Spleen (tissue), 11 donors: Measurements from ENCODE around the gene ABHD16B. TPM values are rescaled to one million over a fixed set of nuclear protein-coding genes. Genes with fewer than 3 reads are reported as not detected.

Experiments
- DNase-seq: peaks from one replicate; pipeline ENCODE4 v3.0.0-alpha.2; 2020
- H3K27ac ChIP-seq, 8 donors: fragments of 200-600 bp; sonication (generic) in 7 of 8; 1 replicate in 4 of 8; 2 replicates in 4 of 8; pipeline versions ENCODE4 v1.5.0 to v1.8.0; 2016 to 2021; ENCODE audit warnings: inconsistent platforms in 4 of 8, mild to moderate bottlenecking in 4 of 8, moderate library complexity in 1 of 8
- H3K27me3 ChIP-seq, 7 donors: fragments of 200-600 bp; sonication (generic) in 6 of 7; replicated peaks in 1 of 7; 1 replicate in 4 of 7; 2 replicates in 3 of 7; pipeline versions ENCODE4 v1.5.0 to v1.8.0; 2016 to 2021; ENCODE audit warnings: inconsistent platforms in 3 of 7, mild to moderate bottlenecking in 1 of 7
- H3K36me3 ChIP-seq, 6 donors: fragments of 200-600 bp; sonication (generic) in 5 of 6; 1 replicate in 4 of 6; 2 replicates in 2 of 6; pipeline versions ENCODE4 v1.5.0 to v1.8.0; 2016 to 2021; ENCODE audit warnings: inconsistent platforms in 2 of 6
- H3K4me1 ChIP-seq, 6 donors: fragments of 200-600 bp; sonication (generic) in 5 of 6; 1 replicate in 3 of 6; 2 replicates in 3 of 6; pipeline versions ENCODE4 v1.5.0 to v1.8.0; 2016 to 2021; ENCODE audit warnings: inconsistent platforms in 3 of 6
- H3K4me3 ChIP-seq, 8 donors: fragments of 200-600 bp; sonication (generic) in 7 of 8; 1 replicate in 4 of 8; 2 replicates in 4 of 8; pipeline versions ENCODE4 v1.5.0 to v1.8.0; 2016 to 2021; ENCODE audit warnings: inconsistent platforms in 4 of 8, mild to moderate bottlenecking in 4 of 8, moderate library complexity in 2 of 8
- H3K9me3 ChIP-seq, 8 donors: fragments of 200-600 bp; sonication (generic) in 7 of 8; 1 replicate in 4 of 8; 2 replicates in 4 of 8; pipeline versions ENCODE4 v1.5.0 to v1.8.0; 2016 to 2021; ENCODE audit warnings: inconsistent platforms in 4 of 8
- CTCF ChIP-seq, 11 experiments: fragments of 200-600 bp in 7 of 11; fragments of 450-650 bp in 4 of 11; sonication (generic) in 4 of 11; IDR thresholded peaks in 8 of 11; conservative IDR thresholded peaks in 3 of 11; 1 replicate in 7 of 11; 2 replicates in 4 of 11; pipeline versions ENCODE4 v1.4.0 to v1.8.0; 2016 to 2021; ENCODE audit warnings: antibody characterized with exemption in 11 of 11, inconsistent platforms in 4 of 11, mild to moderate bottlenecking in 1 of 11
- POLR2A ChIP-seq, 3 donors: fragments of 450-650 bp; IDR thresholded peaks; one replicate each; pipeline ENCODE4 v1.5.1; 2017; ENCODE audit warnings: antibody characterized with exemption in 3 of 3, mild to moderate bottlenecking in 1 of 3
- POLR2AphosphoS5 ChIP-seq, 3 donors: sonication (generic); formaldehyde crosslinking; IDR thresholded peaks; one replicate each; pipeline ENCODE4 v1.5.1; 2017; ENCODE audit warnings: antibody characterized with exemption in 3 of 3
- WGBS, 5 donors: extraction: QIAGEN DNeasy Blood & Tissue Kit in 3 of 5; methylation state at CpG; one replicate each; pipeline versions ENCODE4 v1.1.5 to v1.1.7; 2013 to 2018; 5-methylcytosine and 5-hydroxymethylcytosine counted together
- intact Hi-C: fragments of 100-400 bp; cut with DNase I; formaldehyde crosslinking; loops from one replicate; pipeline ENCODE4 v1.15.0; 2023; ENCODE audit warnings: low total_unique reads
- polyA plus RNA-seq, 3 donors: library from polyadenylated mRNA; stranded (reverse); fragments of 200-250 nt; gene quantifications; one replicate each; pipeline ENCODE4 v1.2.1, GENCODE V29; 2013
- total RNA-seq, 7 donors: library from RNA; depleted of rRNA in 3 of 7; stranded (reverse); fragments of >200 nt in 3 of 7; fragmentation: NEBNext Ultra II Directional in 4 of 7; extraction: Animal tissue kit (Norgen Biotek cat#: 25700) in 4 of 7; gene quantifications; one replicate each; pipeline versions ENCODE4 v1.1.0 to v1.2.1, GENCODE V29; 2016 to 2021
- donor health status: healthy with polysubstance abuse.
- donor health status: DM: no; HTN: no; CAD: no; lungs with moderate emphysema.
- donor health status: DM: no; HTN: no; CAD: no.
- donor health status: Bipolar disorder and iron deficiency.
- donor health status: healthy.
- donor health status: DM: no; HTN: no; CAD: no.
- donor health status: DM: yes; HTN: yes; CAD: no.

The ABHD16B gene
- total and polyA plus RNA-seq, 10 donors = 0.49 to 0.86 (median 0.57) TPM; not detected in 7

- peak overlapping the region; percentile 41 to 81 (median 64) for H3K27ac ChIP-seq
- no peaks in the 10 kb centered on the region for H3K36me3 ChIP-seq
- peaks cover 8 to 82% (median 41%) of the 10 kb centered on the region in 6 donors for H3K4me1 ChIP-seq
- WGBS, 5 donors = 56 to 75% (median 62%) methylated on average over 23 to 24 of the region's 24 CpGs
- TF ChIP-seq POLR2A (IDR thresholded peaks at IDR 0.05) = no peak
- peak in 2 of 3 donors; percentile 7 to 31 for TF ChIP-seq POLR2AphosphoS5 (IDR thresholded peaks at IDR 0.05)
- TF ChIP-seq CTCF (IDR thresholded peaks at IDR 0.05 in 8 of 11, conservative IDR thresholded peaks at IDR 0.05 in 3 of 11) = peak in 7 of 11 experiments; percentile 8 to 51 (median 37)
- intact Hi-C loops = no loop called here
- no peak for DNase-seq
- peak overlapping the region in 3 of 8 donors; percentile 9 to 37 (median 23) for H3K4me3 ChIP-seq
- H3K9me3 ChIP-seq = no peaks in the 10 kb centered on the region
- no peaks in the 10 kb centered on the region for H3K27me3 ChIP-seq
These were observed 41.9 kb upstream of the ABHD16B start for GRCh38 chr20:63819224-63819921.

GRCh38 chr20:63821811-63822210 lies 39.5 kb upstream of the ABHD16B start:
- intact Hi-C loops = no loop called here
- 66 to 75% (median 69%) methylated on average over 8 of the region's 8 CpGs for WGBS, 5 donors

GRCh38 chr20:63822276-63822696 lies 39.0 kb upstream of the ABHD16B start:
- peak overlapping the region; percentile 2 to 81 (median 58) for H3K27ac ChIP-seq
- no peak for DNase-seq
- intact Hi-C loops = no loop called here
- WGBS, 5 donors = 46 to 76% (median 56%) methylated on average over 6 to 15 of the region's 15 CpGs
- TF ChIP-seq POLR2AphosphoS5 (IDR thresholded peaks at IDR 0.05) (peak in 2 of 3 donors; percentile 67 to 76), POLR2A (IDR thresholded peaks at IDR 0.05) (no peak)
- H3K4me1 ChIP-seq = peaks cover 8 to 83% (median 55%) of the 10 kb centered on the region in 6 donors
- H3K36me3 ChIP-seq = no peaks in the 10 kb centered on the region
- no peaks in the 10 kb centered on the region for H3K9me3 ChIP-seq
- peaks cover 0 to 23% (median 0%) of the 10 kb centered on the region in 7 donors for H3K27me3 ChIP-seq
- peak overlapping the region in 1 of 8 donors; percentile 5 for H3K4me3 ChIP-seq

More at GRCh38 chr20:63821811-63822210, 39.5 kb upstream of the ABHD16B start:
- Histone ChIP-seq H3K36me3 (no peaks in the 10 kb centered on the region), H3K27me3 (peaks cover 0 to 19% (median 0%) of the 10 kb centered on the region in 7 donors), H3K9me3 (no peaks in the 10 kb centered on the region), H3K4me3 (peak overlapping the region in 1 of 8 donors; percentile 5), H3K27ac (peak overlapping the region in 6 of 8 donors; percentile 29 to 81 (median 63)), H3K4me1 (peaks cover 8 to 80% (median 54%) of the 10 kb centered on the region in 6 donors)
- TF ChIP-seq POLR2AphosphoS5 (IDR thresholded peaks at IDR 0.05) (no peak), POLR2A (IDR thresholded peaks at IDR 0.05) (no peak), CTCF (IDR thresholded peaks at IDR 0.05 in 8 of 11, conservative IDR thresholded peaks at IDR 0.05 in 3 of 11) (no peak)
- DNase-seq = no peak

GRCh38 chr20:63823691-63824311 lies 37.5 kb upstream of the ABHD16B start:
- intact Hi-C loops = no loop called here
- no peaks in the 10 kb centered on the region for H3K9me3 ChIP-seq
- peaks cover 8 to 88% (median 53%) of the 10 kb centered on the region in 6 donors for H3K4me1 ChIP-seq
- no peak overlapping the region for H3K4me3 ChIP-seq
- peak overlapping the region in 5 of 8 donors; percentile 4 to 81 (median 57) for H3K27ac ChIP-seq
- H3K36me3 ChIP-seq = no peaks in the 10 kb centered on the region
- no peak for DNase-seq
- no peak for TF ChIP-seq CTCF (IDR thresholded peaks at IDR 0.05 in 8 of 11, conservative IDR thresholded peaks at IDR 0.05 in 3 of 11)
- no peak for TF ChIP-seq POLR2A (IDR thresholded peaks at IDR 0.05)
- TF ChIP-seq POLR2AphosphoS5 (IDR thresholded peaks at IDR 0.05) = no peak
- H3K27me3 ChIP-seq = peaks cover 0 to 37% (median 4%) of the 10 kb centered on the region in 7 donors
- 56 to 73% (median 60%) methylated on average over 12 of the region's 12 CpGs for WGBS, 5 donors
